ENCODE data around the gene POU6F1. TPM values are rescaled to one million over a fixed set of nuclear protein-coding genes. Genes with fewer than 3 reads are reported as not detected.

Gene POU6F1
- total RNA-seq, 1 experiment from 2014 or later = 13.3 TPM

DNA sequence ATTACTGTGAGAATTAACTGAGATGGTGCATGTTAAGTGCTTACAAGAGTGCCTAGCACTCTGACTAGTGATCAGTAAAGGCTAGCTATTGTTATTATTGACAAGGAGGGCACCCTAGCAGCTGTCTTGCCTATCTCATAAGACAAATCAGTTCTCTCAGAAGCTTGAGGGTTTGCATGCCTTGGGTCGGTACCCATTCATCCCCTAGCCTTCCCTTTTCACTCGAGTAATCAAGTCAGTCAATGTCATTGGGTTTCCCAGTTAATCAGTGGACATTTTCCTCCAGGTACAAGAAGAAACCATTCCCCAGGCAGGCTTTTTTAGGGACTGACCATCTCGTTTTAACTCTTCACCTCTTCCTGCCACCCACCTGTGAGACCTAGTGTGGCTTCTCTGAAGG is 34.5 kb downstream of the POU6F1 start:
- Histone ChIP-seq H3K56ac (ENCODE audit: insufficient read length, low read depth, low read length) (no peak overlapping the region), H4K91ac (ENCODE audit: insufficient read length, low read depth, low read length) (no peak overlapping the region), H3K23me2 (ENCODE audit: insufficient read length, low read depth, low read length, poor library complexity, severe bottlenecking) (no peaks in the 10 kb centered on the region), H3T11ph (ENCODE audit: low read length) (no peak overlapping the region), H3K4ac (ENCODE audit: low read depth, low read length) (no peak overlapping the region), H3K27ac (ENCODE audit: insufficient read length, low read depth, low read length) (no peak overlapping the region), H2BK12ac (ENCODE audit: insufficient read length, low read depth, low read length) (no peak overlapping the region), H3K23ac (ENCODE audit: insufficient read length, low read depth, low read length) (no peak overlapping the region), H3K14ac (ENCODE audit: insufficient read depth, low read length) (no peak overlapping the region), H4K8ac (replicated peaks; ENCODE audit: insufficient read length, low read depth, low read length) (no peak overlapping the region), H2BK15ac (ENCODE audit: low read depth, low read length) (no peak overlapping the region), H3K27me3 (ENCODE audit: insufficient read depth, low read length) (no peaks in the 10 kb centered on the region; the same call in 1 of the 2 replicates), H3K4me1 (ENCODE audit: insufficient read depth, low read length) (no peaks in the 10 kb centered on the region), H3K9ac (ENCODE audit: extremely low read depth, insufficient read length, low read length) (no peak overlapping the region), H3K4me2 (ENCODE audit: insufficient read depth, insufficient read length, low read length) (no peak overlapping the region), H3K9me3 (ENCODE audit: control insufficient read depth, low read depth, low read length) (no peaks in the 10 kb centered on the region), H2AK5ac (ENCODE audit: insufficient read length, low read length) (no peak overlapping the region), H4K20me1 (ENCODE audit: control insufficient read depth, insufficient read depth, insufficient read length) (no peaks in the 10 kb centered on the region), H3K79me2 (ENCODE audit: insufficient read depth, low read length) (no peaks in the 10 kb centered on the region), H2BK20ac (ENCODE audit: low read depth, low read length, poor library complexity, severe bottlenecking) (no peak overlapping the region), H2AFZ (ENCODE audit: low read length) (no peak overlapping the region), H2BK120ac (ENCODE audit: low read depth, low read length, poor library complexity, severe bottlenecking) (no peak overlapping the region), H4K5ac (ENCODE audit: insufficient read length, low read depth, low read length) (no peak overlapping the region), H2BK5ac (ENCODE audit: insufficient read length, low read length) (no peak overlapping the region), H3K79me1 (ENCODE audit: insufficient read depth, low read depth, low read length, poor library complexity, severe bottlenecking) (no peaks in the 10 kb centered on the region), H3K18ac (ENCODE audit: insufficient read length, low read depth, low read length) (no peak overlapping the region)
- H3K36me3 Mint-ChIP-seq (ENCODE audit: insufficient read depth in 1 of 3, low read depth in 3 of 3) = no peaks in the 10 kb centered on the region
- no peak overlapping the region for H3K27ac Mint-ChIP-seq
- H3K4me1 Mint-ChIP-seq = peaks cover 3 to 17% of the 10 kb centered on the region in 2 experiments
- no CpG with 5 or more reads among the region's 3 CpGs for WGBS (ENCODE audit: extremely low coverage, insufficient read length, low lambda C conversion rate)
- DNase-seq = no peak
- no peak overlapping the region for H3K4me3 Mint-ChIP-seq
- no peak for TF ChIP-seq CTCF (conservative IDR thresholded peaks at IDR 0.05)
- H3K9me3 Mint-ChIP-seq = no peaks in the 10 kb centered on the region
- peaks cover 13% of the 10 kb centered on the region for H3K27me3 Mint-ChIP-seq (ENCODE audit: low read depth)

Measured in H9 (cell line).